HG03460 (cell line): ENCODE measurements around the gene JAG1.
"Not testable (repeated sequence)": the region's sequence is repeated elsewhere in the genome, so short reads cannot be mapped to it uniquely, and the experiment has no call there.

Experiments used
- ATAC-seq: cut with Tn5 transposase; IDR thresholded peaks from one replicate; pipeline ENCODE4 v1.9.1; 2021; ENCODE audit not compliant: unreplicated experiment

Gene JAG1

DNA sequence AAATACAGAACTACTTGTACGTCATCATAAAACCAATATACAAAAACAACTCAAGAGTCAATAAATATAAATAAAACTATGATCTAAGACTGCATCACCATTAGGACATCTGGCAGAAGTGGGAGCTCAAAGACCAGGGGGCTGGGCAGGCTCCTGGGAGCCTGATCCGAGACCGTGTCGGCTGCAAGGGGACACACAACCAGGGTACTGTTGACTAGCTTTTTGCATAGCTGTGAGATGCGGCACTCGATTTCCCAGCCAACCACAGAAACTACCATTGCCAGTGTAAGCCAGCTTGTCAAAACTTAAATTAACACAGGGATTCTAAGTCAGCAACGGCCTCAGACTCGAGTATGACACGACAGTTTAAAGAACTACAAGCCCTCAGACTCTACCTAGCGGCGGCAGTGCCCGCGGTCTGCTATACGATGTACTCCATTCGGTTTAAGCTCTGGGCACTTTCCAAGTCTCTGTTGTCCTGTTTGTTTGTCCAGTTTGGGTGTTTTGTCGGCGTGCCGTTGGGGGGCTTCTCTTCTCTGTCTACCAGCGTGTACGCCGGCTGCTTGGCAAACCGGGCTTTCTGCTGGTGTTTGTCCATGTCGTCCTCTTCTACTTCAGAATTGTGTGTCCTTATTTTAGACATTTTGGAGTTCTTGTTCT lies 34.6 kb downstream of the JAG1 start:
- ATAC-seq = no peak

DNA sequence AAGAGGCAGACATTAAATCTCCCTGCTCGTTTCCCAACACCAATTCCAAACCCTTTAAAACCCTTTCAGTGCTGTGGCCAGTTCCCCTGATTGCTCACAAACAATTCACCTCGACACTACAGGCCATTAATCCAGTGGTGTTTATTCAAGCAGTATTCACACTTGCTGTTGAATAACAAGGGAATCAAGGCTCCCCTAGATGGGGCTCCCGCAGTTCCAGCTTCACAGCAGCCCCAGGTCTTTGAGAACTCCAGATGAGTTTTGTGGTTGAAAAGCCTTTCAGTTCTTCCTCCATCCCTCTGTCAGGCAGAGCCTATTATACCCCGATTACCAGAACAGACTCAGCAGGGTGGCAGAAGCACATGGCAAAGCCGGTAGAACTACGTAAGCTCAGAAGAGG lies 36.2 kb downstream of the JAG1 start:
- no peak for ATAC-seq

DNA sequence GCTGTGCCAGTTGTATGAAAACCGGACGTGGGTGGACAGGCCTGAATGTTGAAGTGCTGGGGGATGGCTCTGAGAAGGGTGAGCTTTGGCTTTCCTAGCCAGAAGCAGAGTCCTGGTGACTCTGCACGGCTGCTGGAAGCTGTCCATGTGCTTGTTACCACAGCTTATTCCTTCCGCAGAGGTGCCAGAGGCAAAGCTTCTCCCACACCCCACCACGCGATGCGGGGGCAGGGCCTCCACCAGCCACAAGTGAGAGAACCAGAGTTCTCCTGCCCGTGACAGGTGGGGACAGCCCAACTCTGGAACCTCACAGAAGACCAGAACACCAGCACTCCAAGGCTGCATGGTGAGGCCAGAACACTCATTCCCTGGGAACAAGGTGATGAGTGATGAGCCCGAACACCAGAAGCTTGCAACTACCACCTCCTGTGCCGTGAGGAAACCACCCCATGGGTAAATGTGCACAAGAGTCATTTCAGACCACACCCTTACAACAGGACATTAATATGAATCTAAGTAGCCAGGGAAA lies 36.7 kb downstream of the JAG1 start:
- no peak for ATAC-seq

DNA sequence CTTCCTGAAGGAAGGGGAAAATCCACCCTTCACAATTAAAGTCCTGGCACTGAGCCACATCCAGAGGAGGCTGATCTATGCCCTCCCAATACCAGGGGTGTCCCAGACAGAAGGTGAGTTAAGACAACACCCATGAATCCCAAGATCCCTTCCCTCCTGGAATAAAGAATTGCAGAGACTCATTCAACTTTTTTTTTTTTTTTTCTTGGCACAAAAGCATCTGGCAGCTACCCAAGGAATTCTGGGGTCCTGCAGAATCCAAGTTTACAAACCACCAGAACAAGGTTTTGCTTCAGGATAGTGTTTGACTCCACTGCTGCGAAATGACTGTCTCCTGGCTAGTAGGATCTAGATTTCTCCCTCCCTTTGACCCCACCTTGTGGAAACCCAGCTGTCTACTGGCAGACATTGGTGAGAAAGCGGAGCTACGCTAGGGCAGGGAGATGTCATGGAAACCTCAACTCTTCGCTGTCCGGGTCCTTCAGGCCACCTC lies 37.4 kb downstream of the JAG1 start:
- ATAC-seq = no peak

DNA sequence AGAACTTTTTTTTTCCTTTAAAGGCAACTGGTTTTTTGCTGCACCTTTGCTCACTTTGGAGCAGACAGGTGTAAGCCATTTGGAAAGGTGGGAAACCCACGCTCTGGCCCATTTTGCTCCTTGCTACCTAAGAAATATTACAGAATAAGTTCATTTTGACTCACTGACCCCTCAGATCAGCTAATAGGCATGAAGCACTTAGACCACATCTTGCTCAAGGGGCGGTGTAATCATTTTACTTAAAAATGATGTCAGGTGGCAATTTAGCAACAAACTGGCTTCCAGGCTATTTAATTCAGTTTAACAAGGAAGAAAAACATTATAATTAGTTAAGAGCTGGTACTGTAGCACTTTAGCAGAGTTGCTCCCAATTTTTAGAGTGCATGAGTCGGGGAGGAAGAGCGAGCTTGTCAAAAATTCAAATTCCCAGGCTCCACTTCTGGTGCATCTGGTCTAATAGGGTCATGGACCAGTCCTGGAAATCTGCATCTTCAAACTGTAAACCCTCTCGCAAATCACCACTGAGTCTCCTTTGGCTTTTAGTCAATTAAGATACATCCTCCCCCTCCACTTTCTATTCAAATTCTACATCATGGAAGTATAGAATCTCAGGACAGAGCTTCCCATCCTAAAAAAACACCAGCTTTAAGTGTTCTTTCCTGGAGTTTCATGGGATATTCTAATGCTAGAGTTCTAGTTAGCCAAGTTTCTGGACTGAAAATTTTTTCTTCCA lies 38.2 kb downstream of the JAG1 start:
- ATAC-seq = no peak

DNA sequence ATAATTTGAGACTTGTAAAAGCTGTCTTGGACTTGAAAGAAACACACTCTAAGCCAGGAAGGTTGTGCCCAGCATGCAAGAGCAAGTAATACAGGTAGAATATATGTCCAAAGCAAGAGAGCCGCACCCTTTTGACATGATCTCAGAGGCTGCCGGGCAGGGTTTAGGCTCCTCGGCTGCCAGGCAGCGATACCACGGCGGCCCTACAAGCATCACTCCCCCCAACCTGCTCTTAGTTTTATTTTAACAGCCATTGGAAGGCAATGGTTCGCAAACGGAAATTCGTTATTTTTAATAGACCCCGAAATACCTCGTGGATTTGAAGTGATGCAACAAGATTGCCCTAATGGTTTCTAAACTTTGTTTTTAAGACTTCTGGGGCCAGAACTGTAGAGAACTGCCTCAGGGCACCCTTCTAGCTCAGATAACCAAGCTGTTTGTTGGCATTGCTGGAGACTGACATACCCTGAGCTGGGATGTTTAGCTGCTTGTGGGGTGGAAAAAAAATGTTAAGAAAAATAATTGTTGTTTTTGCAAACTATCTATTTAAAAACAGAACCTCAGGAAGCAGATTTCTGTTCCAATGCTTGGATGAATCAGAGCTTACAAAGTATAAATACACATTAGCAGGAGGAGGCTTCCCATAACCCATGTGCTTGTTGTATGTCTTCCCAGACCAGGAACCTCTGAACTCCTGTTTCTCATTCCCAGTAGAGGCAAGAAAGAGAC lies 39.0 kb downstream of the JAG1 start:
- no peak for ATAC-seq

DNA sequence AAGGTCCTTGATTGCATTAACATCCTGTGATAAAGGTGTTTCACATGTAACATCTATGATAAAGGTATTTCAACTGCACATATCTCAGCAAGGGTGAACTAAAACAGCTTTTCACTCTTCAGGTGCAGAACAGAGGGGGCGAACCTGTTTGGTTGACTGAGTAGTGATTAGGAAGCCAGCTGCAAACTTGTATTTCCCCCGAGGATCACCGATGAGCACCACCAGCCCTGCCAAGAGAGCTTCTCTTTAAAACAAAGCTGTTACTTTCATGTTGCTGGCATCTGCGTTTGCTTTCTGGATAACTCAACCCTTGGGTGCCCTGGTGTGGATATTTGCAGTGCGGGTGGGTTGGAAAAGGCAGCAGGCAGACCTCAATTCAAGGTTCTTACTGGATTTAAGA lies 39.6 kb downstream of the JAG1 start:
- ATAC-seq = no peak

DNA sequence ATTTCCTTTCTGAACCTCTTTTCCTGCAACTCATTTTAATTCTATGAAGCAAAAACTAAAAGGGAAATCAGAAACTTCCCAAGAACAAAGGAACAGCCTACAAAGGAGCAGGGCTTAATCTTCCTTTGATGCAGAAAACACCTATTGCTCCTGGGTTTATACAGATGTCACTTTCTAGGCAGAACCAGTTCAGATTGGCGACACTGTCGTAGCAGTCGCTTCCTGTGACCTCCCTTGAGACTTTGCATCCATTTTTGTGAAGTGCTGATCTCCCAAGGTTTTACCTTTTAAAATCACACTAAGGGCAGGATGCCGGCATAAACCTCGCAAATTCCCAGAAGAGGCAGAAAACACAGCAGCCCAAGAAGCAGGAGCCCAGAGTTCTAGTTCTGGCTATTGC lies 40.1 kb downstream of the JAG1 start:
- no peak for ATAC-seq

DNA sequence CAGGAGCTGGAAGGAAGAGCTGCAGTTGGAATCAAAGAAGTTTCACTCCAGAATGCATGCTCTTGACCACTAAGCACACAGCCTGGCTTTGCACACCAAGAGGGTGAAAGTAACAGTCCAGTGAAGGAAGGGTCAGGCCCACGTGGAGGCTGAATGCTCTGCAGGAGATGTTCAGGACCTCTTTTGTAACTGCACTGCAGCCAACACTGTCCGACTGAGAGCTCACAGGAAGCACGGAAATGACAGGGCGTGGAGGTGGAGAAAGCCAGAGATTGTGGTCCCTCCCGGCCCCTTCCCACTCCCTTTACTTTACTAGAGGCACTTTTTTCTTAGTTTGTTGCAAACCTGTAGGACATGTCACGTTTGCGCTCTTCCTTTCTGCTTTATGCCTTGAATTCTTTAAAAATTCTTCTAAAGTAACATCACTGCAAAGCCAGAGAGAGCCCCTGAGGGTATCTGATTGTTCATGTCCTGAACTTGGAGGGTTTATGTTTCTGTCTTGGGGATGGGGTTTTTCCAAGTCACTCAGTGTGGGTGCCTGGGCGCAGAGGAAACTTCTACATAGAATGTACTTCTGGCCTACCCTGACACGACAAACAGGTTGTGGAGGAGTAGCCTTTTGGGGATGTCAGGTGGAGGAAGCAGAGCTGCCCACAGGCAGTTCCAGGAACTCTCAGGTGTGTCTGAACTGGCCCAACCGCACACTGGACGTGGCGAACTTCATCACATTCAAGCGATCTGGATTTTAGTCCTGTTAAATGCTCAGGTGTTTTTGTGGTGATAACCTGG lies 40.9 kb downstream of the JAG1 start:
- ATAC-seq = no peak

DNA sequence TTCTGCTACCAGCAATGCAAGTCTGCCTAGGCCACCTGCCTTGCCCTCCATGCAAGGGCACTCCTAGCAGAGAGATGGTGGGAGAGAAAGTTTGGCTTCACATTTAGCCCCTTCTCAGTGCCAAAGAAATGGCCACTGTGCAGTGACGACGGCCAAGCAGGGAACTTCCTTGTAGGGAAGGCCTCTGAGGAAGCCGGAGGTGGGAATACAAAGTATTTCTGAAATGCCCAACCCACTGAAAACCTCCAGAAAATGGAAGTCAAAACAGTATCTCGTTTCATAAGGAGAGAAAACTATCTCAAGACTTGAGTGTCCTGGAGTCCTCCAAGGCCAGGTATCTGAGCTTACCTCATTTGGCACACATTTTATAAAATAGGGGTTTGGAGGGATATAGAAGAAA lies 42.7 kb downstream of the JAG1 start:
- ATAC-seq = no peak

DNA sequence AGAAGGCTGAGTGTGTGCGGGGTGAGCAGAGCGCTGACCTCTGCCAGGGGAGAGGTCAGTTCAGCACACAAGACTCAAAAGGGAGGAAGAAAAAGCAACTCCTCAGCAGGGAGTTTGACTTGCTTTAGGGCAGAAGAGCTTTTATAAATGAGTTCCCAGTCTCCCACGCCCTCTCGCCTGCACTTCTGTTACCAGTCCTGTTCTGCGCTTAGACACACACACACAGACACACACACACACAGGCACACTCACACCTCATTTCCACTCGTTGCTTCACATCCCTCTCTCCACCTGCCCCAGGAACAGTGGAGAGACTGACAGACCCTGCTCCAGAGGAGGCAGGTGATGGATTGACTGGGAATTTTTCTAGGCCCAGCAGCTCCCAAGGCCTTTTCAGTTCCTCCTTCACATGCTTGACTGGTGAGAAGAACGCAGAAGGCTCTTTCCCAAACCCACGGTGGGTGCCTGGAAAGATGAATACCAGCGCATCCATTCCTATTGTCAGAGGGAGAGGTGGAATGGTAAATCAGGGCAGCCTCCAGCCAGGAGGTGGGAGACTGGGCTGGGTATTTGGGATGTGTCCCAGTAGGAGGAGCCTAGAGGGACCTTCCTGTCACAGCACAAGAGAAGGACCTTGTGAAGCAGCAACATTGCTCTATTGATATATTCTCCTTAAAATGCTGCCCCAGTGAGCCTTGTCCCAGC lies 43.7 kb downstream of the JAG1 start:
- no peak for ATAC-seq

DNA sequence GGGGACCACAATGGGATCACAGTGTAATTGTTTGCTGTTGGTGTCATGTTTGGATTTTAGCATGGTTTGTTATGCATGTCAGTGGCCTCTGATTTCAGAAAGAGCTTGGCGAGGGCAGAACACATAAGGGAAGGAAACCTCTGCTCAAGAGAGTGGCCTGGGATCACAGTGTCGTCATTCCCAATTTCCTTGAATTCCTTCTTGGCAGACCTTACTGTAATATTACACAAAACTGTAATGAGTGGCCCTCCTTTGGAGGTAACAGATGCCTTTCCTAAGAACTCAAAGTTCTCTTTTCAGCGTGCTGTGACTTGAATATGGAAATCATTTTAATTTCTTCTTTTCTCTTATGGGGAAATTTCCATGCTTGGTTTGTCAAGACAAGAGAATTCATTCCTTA lies 46.9 kb downstream of the JAG1 start:
- ATAC-seq = no peak

DNA sequence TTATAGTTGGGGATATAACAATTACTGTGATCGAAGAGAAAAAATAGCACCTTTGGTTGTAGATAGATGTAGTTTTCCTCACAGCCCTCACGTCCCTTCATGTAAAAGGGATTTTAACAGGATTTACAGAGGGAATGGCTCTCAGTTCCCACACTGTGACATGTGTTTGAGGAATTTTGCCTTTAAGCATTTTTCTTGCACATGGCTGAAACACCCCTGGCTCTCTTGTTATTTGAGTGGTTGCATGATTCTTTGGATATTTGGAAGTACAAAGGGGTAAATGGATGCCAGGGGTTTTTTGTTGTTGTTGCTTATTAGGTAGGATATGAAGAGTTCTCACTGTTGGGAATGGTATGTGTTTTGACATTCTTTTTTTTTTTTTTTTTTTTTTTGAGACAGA lies 48.2 kb downstream of the JAG1 start:
- ATAC-seq = no peak

DNA sequence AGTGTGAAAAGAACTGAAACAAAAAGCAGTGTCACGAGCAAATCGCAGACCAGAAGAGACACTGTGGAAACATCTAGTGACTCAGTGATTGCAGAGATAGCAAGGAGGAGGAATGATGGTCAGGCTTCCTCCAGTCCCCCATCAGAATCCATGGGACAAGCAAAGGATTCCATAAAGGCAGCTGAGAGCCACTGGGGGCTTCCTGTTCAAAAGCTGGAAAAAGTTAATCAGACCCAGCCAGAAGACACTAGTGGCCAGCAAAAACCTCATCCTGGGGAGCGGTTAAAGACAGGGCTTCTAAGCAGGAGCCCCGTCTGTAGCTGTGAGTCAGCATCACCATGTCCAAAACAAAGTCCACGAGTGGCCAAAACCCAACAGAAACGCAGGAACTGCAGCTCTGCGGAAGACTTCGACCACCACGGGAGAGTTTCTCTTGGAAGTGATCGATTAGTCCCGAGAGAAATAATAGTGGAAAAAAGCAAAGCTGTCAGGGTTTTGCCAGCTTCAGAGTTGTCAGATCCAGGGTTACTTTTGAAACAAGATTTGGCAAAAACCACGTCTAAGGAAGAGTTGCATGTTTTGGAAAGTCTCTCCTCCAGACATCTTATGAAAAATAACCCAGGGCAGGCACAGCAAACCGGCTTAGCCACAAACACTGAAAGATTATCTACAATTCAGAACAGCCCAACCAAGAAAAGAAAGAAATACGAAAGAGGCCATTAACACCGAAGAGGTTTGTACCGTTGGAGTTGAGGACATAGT lies 51.0 kb downstream of the JAG1 start:
- ATAC-seq = no peak

DNA sequence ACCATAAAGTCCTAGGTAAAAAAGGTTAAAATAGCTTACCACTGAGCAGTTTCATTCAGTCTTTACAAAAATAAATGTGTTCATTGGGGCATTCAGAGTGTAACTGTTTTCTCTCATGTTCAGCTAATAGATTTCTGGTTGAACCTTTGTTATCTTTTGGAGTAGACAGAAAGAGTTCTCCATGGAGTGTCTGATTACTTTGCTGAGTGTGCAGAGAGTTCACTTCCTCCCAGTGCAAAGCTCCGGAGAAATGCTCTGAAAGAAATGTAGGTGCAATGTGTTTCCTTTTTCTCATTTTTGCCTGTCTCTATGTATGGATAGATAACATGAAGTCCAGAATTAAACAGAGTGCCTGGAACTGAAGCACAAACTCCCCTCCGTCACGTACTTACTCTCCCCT lies 52.6 kb downstream of the JAG1 start:
- ATAC-seq = no peak

DNA sequence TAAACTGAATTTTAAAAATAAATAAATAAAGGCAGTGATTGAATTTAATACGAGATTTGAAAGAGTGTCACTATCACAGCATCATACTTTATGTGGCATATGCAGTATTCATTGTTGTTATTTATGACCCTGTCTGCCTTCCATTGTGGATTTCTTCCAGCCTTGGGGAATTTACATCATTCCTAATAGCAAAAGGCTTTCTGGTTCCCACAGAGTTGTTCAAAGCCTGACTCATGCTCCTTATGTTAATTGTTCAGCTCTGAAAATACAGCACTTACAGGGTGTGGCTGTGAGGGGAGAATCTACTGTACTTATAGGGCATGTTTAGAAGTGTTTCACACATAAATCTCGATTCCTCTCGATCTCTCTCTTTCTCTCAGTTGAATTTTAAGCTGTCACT lies 54.4 kb downstream of the JAG1 start:
- no peak for ATAC-seq

DNA sequence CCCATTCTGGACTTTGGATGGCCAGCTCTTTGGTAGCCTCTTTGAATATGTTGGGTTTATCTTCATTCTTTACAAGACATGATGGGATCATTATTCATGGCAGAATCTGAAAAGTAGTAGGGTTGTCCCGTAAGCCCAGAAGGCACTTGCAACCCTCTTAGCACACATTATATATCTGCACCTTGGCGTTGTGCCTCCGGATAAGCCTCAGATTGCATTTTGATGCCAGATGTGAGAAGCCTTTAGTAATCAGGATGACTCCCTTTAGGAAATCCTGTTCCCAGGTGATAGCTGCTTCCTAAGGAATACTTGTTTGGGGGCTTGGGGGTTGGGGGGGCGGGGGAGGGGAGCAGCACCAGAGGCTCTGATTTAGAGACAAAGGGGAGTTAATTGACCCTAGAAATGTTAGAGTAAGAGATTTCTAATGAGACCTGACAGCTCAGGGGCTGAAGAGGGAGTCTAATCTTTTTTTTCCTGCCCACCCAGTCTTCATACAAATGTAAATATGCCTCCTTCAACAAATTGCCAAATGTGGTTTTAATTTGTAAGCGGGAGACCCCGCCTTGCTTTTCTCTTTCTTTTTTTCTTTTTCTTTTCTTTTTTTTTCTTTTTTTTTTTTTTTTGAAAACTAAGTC lies 55.1 kb downstream of the JAG1 start:
- no peak for ATAC-seq

DNA sequence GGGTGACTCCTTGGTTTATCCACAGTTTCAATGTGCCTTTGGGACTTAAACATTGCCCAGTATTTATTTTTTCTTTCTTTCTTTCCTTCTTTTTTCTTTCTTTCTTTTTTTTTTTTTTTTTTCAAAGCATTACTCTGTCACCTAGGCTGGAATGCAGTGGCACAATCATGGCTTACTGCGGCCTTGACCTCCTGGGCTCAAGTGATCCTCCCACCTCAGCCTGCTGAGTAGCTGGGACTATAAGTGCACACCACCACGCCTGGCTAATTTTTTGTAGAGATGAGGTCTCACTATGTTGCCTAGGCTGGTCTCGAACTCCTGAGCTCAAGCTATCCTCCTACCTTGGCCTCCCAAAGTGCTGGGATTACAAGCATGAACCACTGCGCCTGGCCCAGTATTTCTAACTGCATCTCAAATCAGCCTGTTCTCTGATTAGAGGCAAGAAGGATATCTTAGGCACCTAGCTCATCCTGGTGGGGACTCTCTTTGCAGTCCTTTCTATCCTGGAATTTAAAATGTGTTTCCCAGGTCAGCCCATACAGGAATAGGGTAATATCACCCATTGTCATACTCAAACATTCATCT lies 56.2 kb downstream of the JAG1 start:
- not testable (repeated sequence) for ATAC-seq

DNA sequence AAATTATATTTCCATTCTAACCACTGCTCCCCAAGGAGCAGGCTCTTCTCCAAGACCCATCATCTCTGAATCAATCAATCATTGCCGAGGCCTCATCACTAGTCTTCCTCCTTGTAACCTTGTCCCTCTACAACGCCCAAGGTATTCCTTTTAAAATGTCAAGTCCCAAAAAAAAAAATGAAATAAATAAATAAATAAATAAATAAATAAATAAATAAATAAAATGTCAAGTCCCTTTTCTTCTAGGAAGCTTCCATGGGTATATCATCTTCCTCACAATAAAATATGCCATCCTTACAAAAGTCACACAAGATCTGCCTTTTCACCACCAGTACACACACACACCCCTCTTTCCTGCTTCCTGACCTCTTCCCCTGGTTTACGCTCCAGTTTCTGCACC lies 57.6 kb downstream of the JAG1 start:
- ATAC-seq = no peak
